Measurements from ENCODE around the gene ITPR1.

DNA sequence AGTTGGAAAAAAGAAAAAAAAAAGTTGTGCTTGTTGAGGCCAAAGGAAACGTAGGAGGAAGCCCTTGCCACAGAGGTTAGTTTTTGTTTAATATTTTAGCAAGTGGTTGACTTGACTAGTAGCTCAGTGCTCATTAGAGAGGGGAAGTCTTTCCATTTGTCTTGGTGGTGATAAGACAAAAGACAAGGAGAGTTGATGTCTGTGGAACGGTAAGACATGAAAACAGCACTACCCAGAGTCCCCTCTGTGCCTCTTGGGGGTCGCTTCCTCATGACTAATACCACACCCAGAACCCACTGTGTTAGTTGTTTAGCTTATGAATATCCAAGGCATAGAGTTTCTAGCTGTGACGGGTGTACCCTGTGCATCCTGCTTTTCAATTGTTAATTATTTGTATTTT, 211.4 kb downstream of the ITPR1 start:
- TF ChIP-seq, protein P1, sequence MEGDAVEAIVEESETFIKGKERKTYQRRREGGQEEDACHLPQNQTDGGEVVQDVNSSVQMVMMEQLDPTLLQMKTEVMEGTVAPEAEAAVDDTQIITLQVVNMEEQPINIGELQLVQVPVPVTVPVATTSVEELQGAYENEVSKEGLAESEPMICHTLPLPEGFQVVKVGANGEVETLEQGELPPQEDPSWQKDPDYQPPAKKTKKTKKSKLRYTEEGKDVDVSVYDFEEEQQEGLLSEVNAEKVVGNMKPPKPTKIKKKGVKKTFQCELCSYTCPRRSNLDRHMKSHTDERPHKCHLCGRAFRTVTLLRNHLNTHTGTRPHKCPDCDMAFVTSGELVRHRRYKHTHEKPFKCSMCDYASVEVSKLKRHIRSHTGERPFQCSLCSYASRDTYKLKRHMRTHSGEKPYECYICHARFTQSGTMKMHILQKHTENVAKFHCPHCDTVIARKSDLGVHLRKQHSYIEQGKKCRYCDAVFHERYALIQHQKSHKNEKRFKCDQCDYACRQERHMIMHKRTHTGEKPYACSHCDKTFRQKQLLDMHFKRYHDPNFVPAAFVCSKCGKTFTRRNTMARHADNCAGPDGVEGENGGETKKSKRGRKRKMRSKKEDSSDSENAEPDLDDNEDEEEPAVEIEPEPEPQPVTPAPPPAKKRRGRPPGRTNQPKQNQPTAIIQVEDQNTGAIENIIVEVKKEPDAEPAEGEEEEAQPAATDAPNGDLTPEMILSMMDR (IDR thresholded peaks at IDR 0.05), result no peak
- no peak for TF ChIP-seq EP300 (IDR thresholded peaks at IDR 0.05)
